Right atrium auricular region (tissue), 2 donors: ENCODE measurements around the gene TTC4. TPM values are rescaled to one million over a fixed set of nuclear protein-coding genes. Genes with fewer than 3 reads are reported as not detected.

Source experiments
- DNase-seq: peaks from one replicate; pipeline ENCODE4 v3.0.0-alpha.2; 2019; ENCODE audit warnings: low spot score
- H3K27ac ChIP-seq, 2 donors: fragments of 200-600 bp; sonication (generic); 1 replicate in 1 of 2; 2 replicates in 1 of 2; pipeline ENCODE4 v1.5.1; 2016 to 2019
- H3K27me3 ChIP-seq, 2 donors: fragments of 200-600 bp; sonication (generic); one replicate each; pipeline versions ENCODE4 v1.5.1 to v1.6.0; 2017 to 2019
- H3K36me3 ChIP-seq: fragments of 200-600 bp; sonication (generic); one replicate; pipeline ENCODE4 v1.5.1; 2016
- H3K4me1 ChIP-seq, 2 donors: fragments of 200-600 bp; sonication (generic); one replicate each; pipeline versions ENCODE4 v1.5.1 to v1.6.0; 2017 to 2019
- H3K4me3 ChIP-seq, 2 donors: fragments of 200-600 bp; sonication (generic); 1 replicate in 1 of 2; 2 replicates in 1 of 2; pipeline ENCODE4 v1.5.1; 2017 to 2019; ENCODE audit warnings: mild to moderate bottlenecking in 1 of 2, moderate library complexity in 1 of 2
- H3K9me3 ChIP-seq, 2 donors: fragments of 200-600 bp; sonication (generic); one replicate each; pipeline ENCODE4 v1.5.1; 2019
- total RNA-seq, 2 donors: library from RNA; depleted of rRNA; stranded (reverse); fragments of >200 nt; gene quantifications; one replicate each; pipeline ENCODE4 v1.1.0, GENCODE V29; 2016
- TF ChIP-seq, protein P1 (sequence below), 2 donors: fragments of 200-600 bp; sonication (generic); IDR thresholded peaks; one replicate each; pipeline ENCODE4 v1.5.1; 2019; ENCODE audit warnings: antibody characterized with exemption in 2 of 2

Gene TTC4
- total RNA-seq, 2 donors from 2014 or later = 9.8 to 10.3 TPM

DNA sequence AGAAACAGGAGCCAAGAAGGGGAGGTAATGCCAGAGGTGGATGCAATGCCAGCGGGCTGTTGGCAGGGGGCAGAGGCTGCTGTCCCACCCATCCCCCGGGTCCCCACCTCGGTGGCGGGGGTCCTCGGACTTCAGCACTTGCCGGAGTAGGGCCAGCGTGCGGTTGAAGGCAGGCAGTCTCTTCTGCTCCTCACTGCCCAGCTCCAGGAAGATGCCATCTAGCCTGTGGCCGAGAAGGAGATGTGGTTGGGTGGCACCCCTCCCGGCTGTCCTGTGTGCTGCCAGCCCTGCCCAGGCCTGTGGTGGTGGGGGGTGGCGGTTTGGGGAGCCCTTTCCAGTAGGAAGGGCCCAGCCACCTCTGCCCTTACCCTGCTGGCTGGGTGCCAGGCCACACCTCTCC is 71.9 kb downstream of the TTC4 start:
- TF ChIP-seq, protein P1, sequence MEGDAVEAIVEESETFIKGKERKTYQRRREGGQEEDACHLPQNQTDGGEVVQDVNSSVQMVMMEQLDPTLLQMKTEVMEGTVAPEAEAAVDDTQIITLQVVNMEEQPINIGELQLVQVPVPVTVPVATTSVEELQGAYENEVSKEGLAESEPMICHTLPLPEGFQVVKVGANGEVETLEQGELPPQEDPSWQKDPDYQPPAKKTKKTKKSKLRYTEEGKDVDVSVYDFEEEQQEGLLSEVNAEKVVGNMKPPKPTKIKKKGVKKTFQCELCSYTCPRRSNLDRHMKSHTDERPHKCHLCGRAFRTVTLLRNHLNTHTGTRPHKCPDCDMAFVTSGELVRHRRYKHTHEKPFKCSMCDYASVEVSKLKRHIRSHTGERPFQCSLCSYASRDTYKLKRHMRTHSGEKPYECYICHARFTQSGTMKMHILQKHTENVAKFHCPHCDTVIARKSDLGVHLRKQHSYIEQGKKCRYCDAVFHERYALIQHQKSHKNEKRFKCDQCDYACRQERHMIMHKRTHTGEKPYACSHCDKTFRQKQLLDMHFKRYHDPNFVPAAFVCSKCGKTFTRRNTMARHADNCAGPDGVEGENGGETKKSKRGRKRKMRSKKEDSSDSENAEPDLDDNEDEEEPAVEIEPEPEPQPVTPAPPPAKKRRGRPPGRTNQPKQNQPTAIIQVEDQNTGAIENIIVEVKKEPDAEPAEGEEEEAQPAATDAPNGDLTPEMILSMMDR (IDR thresholded peaks at IDR 0.05) = no peak
- no peak overlapping the region for H3K4me3 ChIP-seq
- no peak overlapping the region for H3K27ac ChIP-seq
- no peaks in the 10 kb centered on the region for H3K27me3 ChIP-seq
- no peaks in the 10 kb centered on the region for H3K36me3 ChIP-seq
- peaks cover 0 to 9% of the 10 kb centered on the region in 2 donors for H3K9me3 ChIP-seq
- H3K4me1 ChIP-seq = no peaks in the 10 kb centered on the region
- DNase-seq = no peak

DNA sequence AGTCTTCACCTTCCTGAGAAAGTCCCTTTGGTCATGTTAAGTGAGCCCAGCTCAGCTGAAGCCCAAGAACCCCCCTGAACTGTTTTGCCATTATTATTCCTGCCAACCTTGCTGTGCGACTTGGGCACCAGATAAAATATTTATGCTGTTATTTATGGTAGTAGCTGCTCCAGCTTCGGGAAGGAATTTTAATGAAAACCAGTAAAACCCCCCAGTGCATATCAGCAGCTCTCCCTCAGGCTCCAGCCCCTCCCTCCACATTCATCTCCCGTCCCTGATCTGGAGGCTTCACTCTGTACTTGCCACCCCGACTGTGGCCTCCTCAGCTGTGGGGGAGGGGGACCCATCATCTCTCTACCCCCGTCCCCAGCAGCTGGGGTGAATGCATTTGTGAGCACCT is 72.8 kb downstream of the TTC4 start:
- TF ChIP-seq, protein P1 (IDR thresholded peaks at IDR 0.05) = no peak
- no peaks in the 10 kb centered on the region for H3K27me3 ChIP-seq

DNA sequence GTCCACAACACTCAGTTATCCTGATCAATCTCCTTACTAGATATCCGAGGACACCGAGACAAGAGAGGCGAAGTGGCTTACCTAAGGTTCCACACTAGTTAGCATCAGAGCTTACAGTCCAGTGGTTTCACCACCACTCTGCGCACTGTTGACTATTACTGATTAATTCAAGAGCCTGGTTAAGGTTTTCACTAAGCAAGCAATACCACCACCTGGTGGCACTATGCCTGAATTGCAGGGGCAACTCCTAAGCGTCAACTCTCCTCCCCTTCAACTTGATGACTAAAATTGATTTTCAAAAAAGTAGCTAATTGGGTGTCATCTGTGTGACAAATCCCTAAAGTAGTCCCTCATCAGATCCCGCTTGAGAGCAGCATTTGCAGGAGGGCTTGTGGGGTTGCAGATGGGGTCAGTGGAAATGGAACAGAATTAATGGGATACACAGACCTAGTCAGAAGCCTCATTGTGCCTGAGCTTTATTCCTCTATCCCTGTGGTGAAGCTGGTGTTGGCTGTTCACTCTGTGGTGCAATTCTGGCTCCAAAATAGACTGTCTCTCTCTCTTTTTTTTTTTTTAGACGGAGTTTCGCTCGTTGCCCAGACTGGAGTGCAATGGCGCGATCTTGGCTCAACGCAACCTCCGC is 76.3 kb downstream of the TTC4 start:
- no peak overlapping the region for H3K4me3 ChIP-seq
- DNase-seq = no peak
- TF ChIP-seq, protein P1 (IDR thresholded peaks at IDR 0.05) = peak in 1 of 2 donors; percentile 25
- no peak overlapping the region for H3K27ac ChIP-seq
- no peaks in the 10 kb centered on the region for H3K27me3 ChIP-seq
- peaks cover 0 to 9% of the 10 kb centered on the region in 2 donors for H3K9me3 ChIP-seq
- no peaks in the 10 kb centered on the region for H3K36me3 ChIP-seq
- no peaks in the 10 kb centered on the region for H3K4me1 ChIP-seq

More for the DNA sequence above, 72.8 kb downstream of the TTC4 start:
- Histone ChIP-seq H3K36me3 (no peaks in the 10 kb centered on the region), H3K4me1 (no peaks in the 10 kb centered on the region), H3K9me3 (peaks cover 0 to 9% of the 10 kb centered on the region in 2 donors), H3K4me3 (no peak overlapping the region), H3K27ac (no peak overlapping the region)
- no peak for DNase-seq

Other genes starting within 250 kb of the TTC4 start
- gene ACOT11, start 167.6 kb upstream of the TTC4 start, total RNA-seq = 10 to 100 TPM in 1 of 2 donors, 1 to 10 TPM in 1; 9.1 to 27.0 TPM
- under 1 TPM in 1 of 2 donors, not detected in 1; 0.63 TPM for gene FAM151A, start 92.3 kb upstream of the TTC4 start, total RNA-seq
- 1 to 10 TPM; 5.5 to 6.9 TPM for gene MROH7, start 74.1 kb upstream of the TTC4 start, total RNA-seq
- 1 to 10 TPM; 3.9 to 4.0 TPM for gene PARS2, start 48.7 kb downstream of the TTC4 start, total RNA-seq
- gene TTC22, start 85.5 kb downstream of the TTC4 start, total RNA-seq = under 1 TPM; 0.43 to 0.70 TPM
- gene DHCR24, start 171.3 kb downstream of the TTC4 start, total RNA-seq = 10 to 100 TPM; 13.4 to 20.4 TPM